ENCODE results near the gene CD59.

CD59 gene

DNA sequence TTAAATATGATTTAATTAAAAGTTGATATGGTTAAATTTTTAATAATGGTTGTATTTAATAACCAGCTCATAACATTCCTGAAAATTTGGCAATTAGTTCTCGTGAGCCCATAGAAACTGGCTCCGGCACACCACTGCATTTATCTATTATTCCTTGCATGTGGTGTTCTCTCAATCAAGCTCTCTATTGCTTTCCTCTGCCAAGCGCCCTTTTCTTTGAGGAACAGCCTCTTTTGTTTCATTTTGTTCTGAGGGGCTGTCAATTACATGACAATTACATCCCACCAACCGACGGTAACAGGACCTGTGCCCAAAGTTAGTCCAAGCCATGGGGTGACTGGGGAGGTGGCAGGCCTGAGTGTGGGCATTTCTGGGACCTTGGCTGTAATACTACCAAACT lies 43.7 kb downstream of the CD59 start:
- no peak overlapping the region for H3K4me3 ChIP-seq (ENCODE audit: low read depth, low read length)
- in situ Hi-C loops (cut with HindIII; ENCODE audit: low sequenced_read_pairs) = no loop called here
- no peak for DNase-seq (ENCODE audit: low read depth, low spot score)
- no peak for TF ChIP-seq CTCF (IDR thresholded peaks at IDR 0.05; ENCODE audit: low read depth, low read length)

GRCh38 chr11:33692013-33692504 lies 44.2 kb downstream of the CD59 start:
- no peak overlapping the region for H3K4me3 ChIP-seq (ENCODE audit: low read depth, low read length)

DNA sequence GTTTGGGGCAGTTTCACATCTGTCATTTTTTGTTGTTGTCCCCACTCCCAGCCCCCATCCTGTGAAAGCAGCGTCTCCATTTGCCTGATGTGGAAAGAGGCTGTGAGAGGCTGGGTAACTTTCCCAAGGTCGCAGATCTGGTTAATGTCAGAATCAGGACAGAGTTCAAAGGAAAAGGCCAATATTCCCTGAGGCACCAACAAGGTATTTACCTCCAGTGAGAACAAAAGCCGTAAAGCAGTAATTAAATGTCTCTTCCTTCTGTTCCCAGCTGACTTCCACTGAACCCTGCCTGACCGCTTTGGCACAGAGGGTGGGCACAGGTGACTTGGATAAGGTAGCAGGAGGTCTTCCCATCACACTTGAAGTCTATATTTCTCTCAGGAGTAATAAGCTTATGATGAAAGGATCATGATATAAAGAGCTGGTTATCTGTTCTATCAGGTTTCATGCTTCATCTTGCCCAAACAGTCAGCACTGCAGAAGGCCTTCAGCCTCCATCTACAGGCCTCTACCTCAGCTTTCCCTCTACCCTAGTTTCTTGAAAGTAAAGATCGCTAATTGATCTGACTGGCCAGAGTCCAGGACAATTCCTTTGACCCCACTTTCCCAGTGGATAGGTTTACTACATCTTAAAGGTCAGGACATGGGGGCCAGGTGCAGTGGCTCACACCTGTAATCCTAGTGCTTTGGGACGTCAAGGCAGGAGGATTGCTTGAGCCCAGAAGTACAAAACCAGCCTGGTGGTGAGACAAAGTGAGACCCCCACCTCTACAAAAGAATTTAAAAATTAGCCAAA lies 45.0 kb downstream of the CD59 start:
- in situ Hi-C loops (cut with HindIII; ENCODE audit: low sequenced_read_pairs) = no loop called here

More at GRCh38 chr11:33692013-33692504, 44.2 kb downstream of the CD59 start:
- TF ChIP-seq CTCF (IDR thresholded peaks at IDR 0.05; ENCODE audit: low read depth, low read length) = no peak
- in situ Hi-C loops (cut with HindIII; ENCODE audit: low sequenced_read_pairs) = no loop called here
- peak; percentile 98 for DNase-seq (ENCODE audit: low read depth, low spot score)

GRCh38 chr11:33690290-33691065 lies 45.7 kb downstream of the CD59 start:
- in situ Hi-C loops (cut with HindIII; ENCODE audit: low sequenced_read_pairs) = no loop called here
- no peak for TF ChIP-seq CTCF (IDR thresholded peaks at IDR 0.05; ENCODE audit: low read depth, low read length)
- H3K4me3 ChIP-seq (ENCODE audit: low read depth, low read length) = no peak overlapping the region
- DNase-seq (ENCODE audit: low read depth, low spot score) = peak; percentile 98

More for the DNA sequence above, 45.0 kb downstream of the CD59 start:
- peak; percentile 47 for DNase-seq (ENCODE audit: low read depth, low spot score)
- no peak overlapping the region for H3K4me3 ChIP-seq (ENCODE audit: low read depth, low read length)
- no peak for TF ChIP-seq CTCF (IDR thresholded peaks at IDR 0.05; ENCODE audit: low read depth, low read length)

DNA sequence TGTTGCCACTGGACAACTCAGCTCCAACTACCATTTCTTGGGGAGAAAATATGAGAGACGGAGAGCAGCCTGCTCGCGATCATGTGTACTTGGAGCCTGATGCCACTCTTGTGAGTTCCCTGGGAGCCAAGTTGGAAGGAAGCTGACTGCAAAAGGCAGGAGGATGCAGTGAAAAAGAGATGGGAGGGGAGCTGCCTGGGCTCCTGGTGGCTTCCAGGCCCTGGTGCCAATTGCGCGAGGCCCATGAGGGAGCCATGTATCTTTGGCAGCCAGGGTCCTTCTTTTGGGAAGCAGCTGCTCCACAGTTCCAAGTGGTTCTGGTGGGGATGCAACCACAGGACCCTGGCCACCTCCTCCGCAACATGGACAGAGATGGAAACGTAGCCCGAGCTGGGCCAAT lies 46.7 kb downstream of the CD59 start:
- TF ChIP-seq CTCF (IDR thresholded peaks at IDR 0.05; ENCODE audit: low read depth, low read length) = no peak
- no peak for DNase-seq (ENCODE audit: low read depth, low spot score)
- H3K4me3 ChIP-seq (ENCODE audit: low read depth, low read length) = no peak overlapping the region
- in situ Hi-C loops (cut with HindIII; ENCODE audit: low sequenced_read_pairs) = no loop called here

- TF ChIP-seq CTCF (IDR thresholded peaks at IDR 0.05; ENCODE audit: low read depth, low read length) = no peak
- DNase-seq (ENCODE audit: low read depth, low spot score) = no peak
- in situ Hi-C loops (cut with HindIII; ENCODE audit: low sequenced_read_pairs) = no loop called here
- H3K4me3 ChIP-seq (ENCODE audit: low read depth, low read length) = no peak overlapping the region
Measured at GRCh38 chr11:33689085-33689484, 47.1 kb downstream of the CD59 start.
